GM04504 (cell line): ENCODE results near the gene CCN5.

Experiments used
- DNase-seq: peaks from one replicate; pipeline ENCODE4 v3.0.0-alpha.2; 2012; ENCODE audit warnings: low read depth

The CCN5 gene

DNA sequence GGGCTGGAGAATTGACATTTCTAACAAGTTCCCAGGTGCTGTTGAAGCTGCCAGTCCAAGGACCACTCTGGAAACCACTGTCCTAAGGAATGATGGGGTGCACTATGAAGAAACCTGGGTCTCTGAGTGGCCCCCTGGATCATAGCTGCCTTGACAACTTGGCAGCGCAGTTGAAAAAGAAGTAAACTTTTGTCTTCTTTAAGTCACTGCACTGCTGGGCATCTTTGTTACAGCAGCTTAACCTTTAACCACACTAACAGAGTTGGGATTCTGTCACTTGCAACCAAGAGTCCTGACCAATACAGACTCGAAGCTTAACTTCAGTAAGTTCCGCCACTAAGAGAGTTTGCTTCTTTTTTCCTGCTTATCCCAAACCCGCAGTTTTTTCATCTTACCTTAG lies 21.9 kb downstream of the CCN5 start:
- DNase-seq = no peak

DNA sequence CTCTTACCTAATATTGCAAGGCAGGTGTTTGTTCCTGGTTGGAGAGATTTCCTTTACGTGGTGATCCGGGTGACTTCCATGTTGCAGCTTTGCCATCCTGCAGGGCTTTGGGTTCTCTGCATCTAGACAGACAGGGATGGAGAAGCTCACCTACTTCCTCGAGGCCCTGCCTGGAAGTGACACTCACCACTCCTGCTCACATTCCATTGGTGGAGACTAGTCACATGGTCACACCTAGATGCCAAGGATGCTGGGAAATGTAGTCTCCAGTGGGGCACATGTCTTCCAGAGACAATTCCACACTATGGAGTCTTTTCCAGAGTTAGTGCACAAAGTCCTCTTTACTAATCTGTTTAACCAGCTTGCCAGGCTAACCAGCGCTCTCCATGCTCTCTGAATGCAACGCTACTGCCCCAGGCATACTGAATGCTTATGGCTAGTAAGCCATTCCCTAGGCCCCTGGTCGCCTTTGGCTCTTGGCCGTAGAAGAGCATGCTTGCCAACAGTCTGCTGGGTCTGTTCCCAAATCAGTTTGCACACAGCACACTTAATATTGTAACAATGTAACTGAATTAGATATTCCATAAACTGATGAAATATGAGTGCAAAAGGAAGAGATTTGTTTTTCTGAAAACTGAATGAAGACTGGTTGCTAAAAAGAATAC lies 23.8 kb downstream of the CCN5 start:
- no peak for DNase-seq

- no peak for DNase-seq
Measured at GRCh38 chr20:44739942-44740341, 24.8 kb downstream of the CCN5 start.

GRCh38 chr20:44742304-44743079 lies 27.3 kb downstream of the CCN5 start:
- no peak for DNase-seq

DNA sequence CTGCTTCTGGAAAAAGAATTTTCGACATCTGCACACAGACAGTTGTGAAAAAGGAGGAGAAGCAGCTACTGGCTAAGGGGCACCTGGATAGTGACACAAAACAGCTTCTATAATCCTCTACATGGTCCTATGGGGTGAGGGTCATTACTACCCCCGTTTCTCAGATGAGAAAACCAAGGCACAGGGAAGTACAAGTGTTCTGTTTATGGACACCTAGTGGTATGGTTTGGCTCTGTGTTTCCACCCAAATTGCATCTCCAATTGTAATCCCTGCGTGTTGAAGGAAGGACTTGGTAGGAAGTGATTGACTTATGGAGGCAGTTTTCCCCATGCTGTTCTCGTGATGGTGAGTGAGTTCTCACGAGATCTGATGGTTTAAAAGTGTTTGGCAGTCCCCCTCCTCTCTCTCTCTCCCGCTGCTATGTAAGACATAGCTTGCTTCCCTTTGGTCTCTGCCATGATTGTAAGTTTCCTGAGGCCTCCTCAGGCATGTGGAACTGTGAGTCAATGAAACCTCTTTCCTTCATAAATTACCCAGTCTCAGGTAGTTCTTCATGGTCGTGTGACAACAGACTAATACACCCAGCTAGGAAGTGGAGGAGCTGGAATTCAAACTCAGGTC lies 28.0 kb downstream of the CCN5 start:
- no peak for DNase-seq

DNA sequence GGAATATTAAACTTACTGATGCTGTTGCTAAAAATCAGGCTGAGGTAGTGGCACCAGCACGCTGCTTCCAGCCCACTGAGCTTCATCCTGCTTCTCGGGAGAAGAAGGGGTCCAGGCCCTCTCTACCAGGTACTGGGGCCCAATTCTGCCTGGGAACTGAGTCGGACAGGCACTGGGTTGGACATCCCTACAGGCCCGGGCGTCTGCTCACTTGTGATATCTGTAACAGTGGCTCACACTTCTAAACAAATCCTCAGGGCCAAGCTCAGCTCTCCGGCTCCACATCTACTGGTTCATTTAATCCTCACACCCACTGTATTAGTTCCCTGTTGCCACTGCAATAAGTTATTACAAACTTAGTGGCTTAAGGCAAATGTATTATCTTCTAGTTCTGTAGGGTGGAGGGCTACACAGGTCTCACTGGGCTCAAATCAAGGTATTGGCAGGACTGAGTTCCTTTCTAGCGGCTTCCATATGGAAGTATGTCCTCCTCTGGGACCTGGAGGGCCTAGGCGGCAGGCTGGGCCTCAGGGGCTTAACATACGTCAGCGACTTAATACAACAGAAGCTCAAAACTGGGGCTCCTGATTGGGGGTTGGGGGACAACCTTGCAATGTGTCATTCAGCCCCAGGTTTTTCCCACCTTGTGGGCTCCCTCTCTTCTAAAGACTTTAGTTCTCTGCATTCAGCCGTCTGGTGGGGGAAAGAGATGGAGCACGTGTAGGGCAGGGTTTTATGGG lies 28.9 kb downstream of the CCN5 start:
- DNase-seq = no peak

GRCh38 chr20:44745122-44745597 lies 30.0 kb downstream of the CCN5 start:
- no peak for DNase-seq

DNA sequence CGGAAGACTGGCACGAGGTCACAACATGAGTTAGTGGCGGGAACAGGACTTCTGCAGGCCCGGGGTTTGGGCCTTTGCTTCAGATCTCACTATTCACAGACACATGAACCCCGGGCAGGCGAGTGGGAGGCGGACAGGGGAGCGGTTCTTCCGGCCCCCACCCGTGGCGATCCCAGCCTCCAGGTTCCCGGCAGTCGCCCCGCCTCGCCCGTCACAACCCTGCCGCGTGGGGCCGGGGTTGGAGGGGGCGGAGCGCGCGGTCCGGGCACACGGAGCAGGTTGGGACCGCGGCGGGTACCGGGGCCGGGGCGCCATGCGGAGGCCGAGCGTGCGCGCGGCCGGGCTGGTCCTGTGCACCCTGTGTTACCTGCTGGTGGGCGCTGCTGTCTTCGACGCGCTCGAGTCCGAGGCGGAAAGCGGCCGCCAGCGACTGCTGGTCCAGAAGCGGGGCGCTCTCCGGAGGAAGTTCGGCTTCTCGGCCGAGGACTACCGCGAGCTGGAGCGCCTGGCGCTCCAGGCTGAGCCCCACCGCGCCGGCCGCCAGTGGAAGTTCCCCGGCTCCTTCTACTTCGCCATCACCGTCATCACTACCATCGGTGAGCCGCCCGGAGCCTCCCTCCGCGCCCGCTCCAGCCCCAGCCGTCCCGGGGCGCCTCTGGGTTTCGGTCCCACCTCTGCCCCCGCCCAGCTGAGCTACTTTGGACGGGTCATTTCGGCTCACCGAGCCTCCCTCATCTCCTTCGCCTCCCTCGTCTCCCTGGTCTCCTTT lies 30.6 kb downstream of the CCN5 start, which contains the start of gene KCNK15:
KCNK15 (plus strand) TSS at position 268 of the 769 bp plus-strand sequence; CDS start at position 314, 46 bp downstream.
- DNase-seq = no peak

DNA sequence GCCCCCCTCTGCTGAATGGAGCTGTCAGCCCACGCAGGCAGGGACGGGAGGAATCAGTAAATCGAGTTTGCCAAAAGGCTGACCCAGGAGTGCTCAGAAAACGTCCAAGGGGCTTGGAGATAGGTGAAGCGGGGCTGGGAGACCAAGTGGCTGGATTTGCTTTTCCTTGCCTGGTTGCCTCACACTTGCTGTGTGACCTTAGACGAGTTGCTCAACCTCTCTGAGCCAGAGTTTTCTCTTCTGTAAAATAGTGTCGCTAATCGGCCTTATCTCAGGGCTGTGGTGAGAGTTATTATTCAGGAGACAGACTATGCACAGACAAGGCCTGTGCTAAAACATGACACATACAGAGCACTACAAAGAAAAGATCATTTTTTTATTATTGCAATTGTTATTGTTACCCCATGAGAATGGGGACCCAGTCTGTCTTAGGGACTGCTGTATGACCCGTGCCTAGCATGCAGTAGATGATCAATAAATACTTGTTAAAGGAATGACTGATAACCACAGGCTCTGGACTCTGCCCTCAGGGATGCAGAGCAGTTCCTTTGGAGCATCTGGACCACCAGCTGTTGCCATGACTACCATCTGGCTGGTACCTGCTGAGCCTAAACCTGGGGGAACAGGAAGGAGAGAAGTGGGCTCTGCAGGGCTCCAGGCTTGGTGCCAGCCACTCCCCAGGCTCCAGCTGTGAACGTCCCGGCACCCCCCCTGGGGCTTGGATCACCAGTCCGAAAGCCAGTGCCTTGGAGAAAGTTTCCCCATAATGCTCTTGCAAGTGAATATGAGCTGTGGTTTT lies 31.4 kb downstream of the CCN5 start:
- no peak for DNase-seq

DNA sequence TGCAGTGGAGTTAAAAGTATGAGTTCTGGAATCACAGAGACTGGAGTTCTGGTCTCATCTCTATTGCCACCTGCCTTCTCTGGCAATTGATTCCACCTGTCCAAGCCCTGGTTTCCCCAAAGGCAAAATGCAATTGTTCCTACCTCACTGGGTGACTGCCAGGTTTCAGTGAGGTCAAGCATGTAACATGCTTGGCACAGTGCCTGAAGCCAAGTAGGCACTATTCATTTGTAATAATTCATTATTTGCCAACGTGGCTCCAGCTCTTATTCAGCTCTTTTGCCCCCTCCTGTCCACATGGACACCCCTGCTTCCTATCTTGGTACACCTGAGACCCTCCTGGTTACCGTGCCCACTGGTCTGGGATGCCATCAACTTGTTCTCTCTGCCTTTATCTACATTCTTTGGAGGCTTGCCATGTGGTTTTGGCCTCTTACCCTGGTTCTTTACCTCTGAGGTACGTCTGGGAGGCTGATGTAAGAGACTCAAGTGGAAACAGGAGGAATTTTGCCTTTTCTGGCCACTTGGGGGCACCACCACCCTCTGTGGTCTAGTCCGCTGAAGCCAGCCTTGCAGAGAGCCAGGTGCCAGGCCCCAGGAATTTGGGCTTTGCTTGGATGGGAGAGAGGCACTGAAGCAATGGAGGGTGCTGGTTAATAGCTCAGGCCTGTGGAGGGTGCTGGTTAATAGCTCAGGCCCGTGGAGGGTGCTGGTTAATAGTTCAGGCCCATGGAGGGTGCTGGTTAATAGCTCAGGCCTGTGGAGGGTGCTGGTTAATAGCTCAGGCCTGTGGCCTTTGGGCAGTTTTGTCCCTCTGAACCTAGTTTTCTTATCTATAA lies 32.2 kb downstream of the CCN5 start:
- no peak for DNase-seq

- DNase-seq = no peak
Measured at GRCh38 chr20:44748005-44748370, 32.8 kb downstream of the CCN5 start.

GRCh38 chr20:44750081-44750805 lies 35.1 kb downstream of the CCN5 start:
- DNase-seq = no peak

GRCh38 chr20:44752099-44752931 lies 37.1 kb downstream of the CCN5 start:
- DNase-seq = no peak

DNA sequence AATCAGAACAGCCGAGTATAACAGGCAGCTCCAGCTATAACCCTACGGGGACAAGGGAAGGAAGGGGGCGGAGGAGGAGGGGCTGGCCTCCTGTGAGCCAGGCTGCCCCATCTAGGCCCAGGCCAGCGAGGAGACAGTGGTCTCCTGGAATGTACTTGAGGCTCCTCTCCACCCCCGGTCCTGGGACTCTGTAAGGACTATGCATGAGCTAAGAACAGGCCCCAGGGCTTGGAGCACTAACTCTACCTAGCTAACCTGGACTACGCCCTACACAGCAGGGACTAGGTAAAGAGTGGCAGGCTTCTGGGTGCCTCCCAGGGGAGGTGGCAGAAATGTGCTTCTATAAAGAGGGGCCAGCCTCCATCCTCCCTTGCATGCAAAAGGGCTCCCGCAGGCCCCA lies 39.4 kb downstream of the CCN5 start:
- DNase-seq = no peak

DNA sequence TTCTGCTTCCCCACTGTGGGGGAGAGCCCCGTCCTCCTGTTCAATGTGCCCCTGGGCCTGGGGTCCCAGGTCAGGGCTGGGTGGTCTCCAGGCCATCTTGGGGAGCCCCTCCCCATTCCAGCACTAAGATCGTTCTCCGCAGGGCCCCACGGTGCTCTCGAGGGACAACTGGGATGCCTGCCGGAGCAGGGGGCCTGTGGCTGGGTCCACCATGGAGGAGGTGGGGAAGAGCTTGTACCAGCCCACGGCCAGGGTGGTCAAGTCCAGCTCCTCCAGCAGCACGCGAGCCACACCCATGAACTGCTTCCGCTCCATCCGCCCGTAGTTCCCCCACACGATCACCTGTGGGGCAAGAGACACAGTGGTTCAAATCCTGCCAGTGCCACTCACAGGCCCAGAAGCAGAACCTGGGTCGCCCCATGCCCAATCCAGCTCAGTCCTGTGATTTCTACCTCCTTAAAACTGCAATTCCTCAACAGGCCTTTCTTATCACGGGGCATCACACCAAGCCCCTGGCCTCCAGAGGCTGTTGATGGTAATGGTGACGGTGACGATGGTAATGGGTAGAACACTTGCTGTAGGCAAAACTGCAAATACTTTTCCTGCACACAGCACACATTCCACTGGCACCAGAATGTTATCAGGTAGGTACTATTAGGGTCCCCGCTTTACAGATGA lies 41.0 kb downstream of the CCN5 start:
- DNase-seq = no peak

DNA sequence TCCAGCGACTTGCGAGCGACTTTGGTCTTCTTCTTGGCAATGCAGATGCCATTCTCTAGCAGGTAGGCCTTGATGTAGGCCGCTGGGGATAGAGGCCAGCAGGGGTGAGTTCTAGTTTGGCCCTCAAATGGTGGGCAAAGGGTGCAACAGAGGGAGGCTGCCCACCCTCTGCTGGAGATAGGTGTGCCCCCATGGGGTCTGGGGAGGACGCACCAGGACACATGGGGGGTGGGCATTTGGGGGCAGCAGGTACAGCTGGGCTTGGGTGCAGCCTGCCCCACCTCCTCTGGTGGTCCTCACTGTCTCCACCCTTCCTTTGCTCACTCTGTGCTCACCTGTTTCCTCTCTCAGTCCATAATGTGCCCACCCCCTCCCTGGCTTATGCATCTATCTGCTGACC lies 41.8 kb downstream of the CCN5 start:
- no peak for DNase-seq

DNA sequence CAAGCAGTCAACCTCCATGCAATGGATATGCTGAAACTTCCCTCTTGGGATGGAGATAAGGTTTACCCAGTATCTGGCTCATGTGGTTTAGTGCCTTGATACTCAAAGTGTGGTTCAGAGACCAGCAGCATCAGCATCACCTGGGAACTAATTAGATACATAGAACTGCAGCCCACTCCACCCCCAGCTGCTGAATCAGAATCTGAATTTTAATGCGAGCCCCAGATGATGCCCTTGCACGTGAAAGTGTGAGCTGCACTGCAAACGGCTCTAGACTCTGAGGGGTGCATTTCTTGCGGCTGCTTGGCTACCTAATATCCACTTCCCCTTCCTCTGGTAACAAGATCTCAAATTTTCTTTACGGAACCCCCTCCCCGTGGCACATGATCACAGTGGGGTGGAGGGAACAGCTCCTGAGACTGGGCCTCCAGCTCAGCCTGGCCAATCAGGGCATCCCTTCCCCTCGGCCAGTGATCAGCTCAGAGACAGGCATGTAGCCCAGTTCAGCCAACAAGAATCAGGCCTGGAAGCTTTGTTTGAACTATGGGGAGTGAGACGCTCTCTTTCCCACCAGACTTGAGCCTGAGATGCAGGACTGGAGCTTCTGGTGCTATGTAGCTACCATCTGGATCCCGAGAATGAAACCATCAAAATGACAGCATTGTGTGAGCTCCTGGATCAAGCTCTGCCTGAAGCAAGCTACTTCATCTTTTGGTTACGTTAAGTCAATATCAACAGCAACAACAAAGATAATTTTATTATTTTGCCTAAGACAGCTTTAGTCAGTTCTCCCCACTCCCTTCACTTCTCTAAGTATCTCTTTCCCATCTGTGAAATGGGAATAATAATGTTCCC lies 43.3 kb downstream of the CCN5 start:
- DNase-seq = no peak
